Heart left ventricle (tissue), 13 donors: ENCODE data around the gene C20orf204.

Experiments used
- CTCF ChIP-seq, 12 donors: fragments of 200-600 bp; sonication (generic) in 4 of 12; IDR thresholded peaks; one replicate each; pipeline versions ENCODE4 v1.5.0 to v1.8.0; 2018 to 2022; ENCODE audit warnings: antibody characterized with exemption in 12 of 12, mild to moderate bottlenecking in 5 of 12
- POLR2A ChIP-seq, 2 donors: fragments of 450-650 bp; IDR thresholded peaks; one replicate each; pipeline ENCODE4 v1.6.1; 2017; ENCODE audit warnings: antibody characterized with exemption in 2 of 2, mild to moderate bottlenecking in 2 of 2, moderate library complexity in 2 of 2
- donor health status: ischemic (EF 13 %, LVEDD 7.1; RV severe dilation, severe dysfunction).
- donor health status: DM: no; HTN: yes; CAD: no.
- donor health status: DM: no; HTN: no; CAD: no.
- donor health status: ischemic (EF 25% LVEDD 6.9; RV normal size, moderate dysfunction).
- donor health status: ischemic (EF 25% LVEDD 5.7; RV mildly dilated, moderate dysfunction).
- donor health status: ischemic (EF 35%, LVEDD 5.7; RV mildly dilated, moderate dysfunction).
- donor health status: nonischemic (EF 11% LVEDD 7.7; RV severe dilation, severe dysfunction).
- donor health status: DM: yes; HTN: yes; CAD: no.
- donor health status: PGD.
- donor health status: ischemic (EF 29% LVEDD 5.4; RV normal size, mild dysfunction).
- donor health status: nonischemic (EF 23%, LVEDD 6.1; RV moderate dilation, normal function).

GRCh38 chr20:64050261-64051032, 14.5 kb downstream of the C20orf204 start:
- TF ChIP-seq POLR2A (IDR thresholded peaks at IDR 0.05) (no peak), CTCF (IDR thresholded peaks at IDR 0.05) (peak in 4 of 12 donors; percentile 6 to 30 (median 18))
